ENCODE measurements around the gene ASGR1.
"Not testable (repeated sequence)": the region's sequence is repeated elsewhere in the genome, so short reads cannot be mapped to it uniquely, and the experiment has no call there.

ASGR1 gene

DNA sequence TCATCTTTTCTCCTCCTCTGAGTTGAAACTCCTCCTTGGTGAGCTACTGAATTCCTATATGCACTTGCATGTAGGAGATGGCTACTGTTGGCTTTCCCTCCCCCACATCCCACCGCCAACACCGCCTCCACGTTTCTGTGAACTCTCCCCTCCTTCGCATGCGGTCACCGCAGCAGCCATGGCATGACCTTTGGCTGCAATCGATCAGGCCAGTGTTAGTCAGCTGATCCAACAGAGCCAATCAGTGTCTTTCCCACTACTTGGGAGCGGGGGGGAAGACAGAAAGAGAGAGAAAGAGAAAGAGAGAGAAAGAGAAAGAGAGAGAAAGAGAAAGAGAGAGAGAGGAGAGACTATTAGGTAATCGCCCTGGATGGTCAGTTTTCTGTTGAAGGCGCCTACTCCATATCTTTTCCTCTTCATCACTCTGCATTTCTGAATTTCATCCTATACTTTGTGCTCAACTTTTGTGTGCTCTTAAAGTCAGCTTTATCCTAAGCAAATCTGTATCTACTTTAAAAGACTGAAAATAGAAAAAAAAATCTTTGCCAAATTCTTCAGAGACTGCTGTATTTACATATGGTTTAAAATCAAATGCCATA, 22.7 kb downstream of the ASGR1 start:
- no peak for DNase-seq

- no peak for DNase-seq
Observed at GRCh38 chr17:7147772-7148171, 31.4 kb downstream of the ASGR1 start.

DNA sequence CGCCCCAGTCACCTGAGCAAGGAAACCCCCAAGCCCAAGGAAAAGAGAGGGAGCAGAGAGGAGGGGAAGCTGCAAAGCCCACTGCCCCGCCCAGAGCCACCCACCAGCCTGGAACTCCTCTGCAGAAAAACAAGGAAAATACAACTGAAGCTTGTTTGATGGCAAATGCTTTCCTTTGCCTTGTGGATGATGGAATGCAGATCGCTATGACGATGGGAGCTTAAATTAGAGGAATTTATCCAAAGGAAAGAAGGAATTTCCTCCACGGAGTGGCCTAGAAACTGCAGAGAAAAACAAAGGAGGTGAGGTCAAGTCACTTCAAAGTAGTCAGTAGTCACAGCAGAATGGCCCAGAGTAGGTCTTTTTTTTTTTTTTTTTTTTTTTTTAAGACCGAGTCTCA, 33.1 kb downstream of the ASGR1 start:
- DNase-seq = no peak

- no peak for DNase-seq
Observed at GRCh38 chr17:7144213-7144612, 35.0 kb downstream of the ASGR1 start.

DNA sequence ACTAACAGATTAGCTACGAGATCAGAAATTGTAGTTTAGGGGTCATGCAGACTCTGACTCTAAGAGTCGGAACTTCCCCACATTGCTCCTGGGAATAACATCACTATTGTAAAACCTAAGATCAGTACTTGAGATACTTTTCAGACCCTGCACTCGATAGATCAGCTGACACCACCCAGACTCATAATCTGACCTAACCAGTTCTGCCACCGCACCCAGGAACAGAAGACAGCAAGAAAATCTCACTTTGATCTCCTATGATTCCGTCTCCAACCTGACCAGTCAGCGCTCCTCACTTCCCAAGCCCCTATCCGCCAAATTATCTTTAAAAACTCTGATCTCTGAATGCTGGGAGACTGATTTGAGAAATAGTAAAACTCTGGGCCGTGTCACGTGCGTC, 37.3 kb downstream of the ASGR1 start:
- no peak for DNase-seq

GRCh38 chr17:7139400-7139799, 39.8 kb downstream of the ASGR1 start:
- no peak for DNase-seq

GRCh38 chr17:7138800-7139381, 40.3 kb downstream of the ASGR1 start:
- no peak for DNase-seq

GRCh38 chr17:7137171-7137943, 41.8 kb downstream of the ASGR1 start:
- no peak for DNase-seq

- peak; percentile 34 for DNase-seq
Observed at GRCh38 chr17:7136266-7136877, 42.8 kb downstream of the ASGR1 start.

- no peak for DNase-seq
Observed at GRCh38 chr17:7133916-7134315, 45.3 kb downstream of the ASGR1 start.

GRCh38 chr17:7133424-7133823, 45.7 kb downstream of the ASGR1 start:
- no peak for DNase-seq

GRCh38 chr17:7132511-7133094, 46.6 kb downstream of the ASGR1 start:
- DNase-seq = no peak

GRCh38 chr17:7131423-7131791, 47.8 kb downstream of the ASGR1 start:
- no peak for DNase-seq

GRCh38 chr17:7130621-7131422, 48.3 kb downstream of the ASGR1 start:
- no peak for DNase-seq

DNA sequence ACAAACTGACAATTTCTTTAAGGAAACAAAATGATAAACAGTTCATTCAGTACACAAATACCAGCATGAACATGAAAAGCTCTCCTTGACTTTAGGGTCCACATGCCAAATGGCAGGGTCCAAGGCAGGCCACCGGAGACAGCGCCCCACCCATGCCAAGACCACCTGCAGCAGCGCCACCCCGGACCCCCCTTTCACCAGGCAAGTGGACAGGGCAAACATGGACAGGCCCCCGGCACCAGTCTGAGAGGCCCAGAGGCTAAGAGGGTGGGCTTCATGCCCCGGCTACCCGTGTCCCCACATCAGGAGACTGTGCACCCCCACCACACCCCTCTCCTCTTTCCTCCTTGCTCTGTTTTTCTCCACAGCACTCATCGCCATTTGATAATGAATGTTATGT, 49.9 kb downstream of the ASGR1 start:
- no peak for DNase-seq

DNA sequence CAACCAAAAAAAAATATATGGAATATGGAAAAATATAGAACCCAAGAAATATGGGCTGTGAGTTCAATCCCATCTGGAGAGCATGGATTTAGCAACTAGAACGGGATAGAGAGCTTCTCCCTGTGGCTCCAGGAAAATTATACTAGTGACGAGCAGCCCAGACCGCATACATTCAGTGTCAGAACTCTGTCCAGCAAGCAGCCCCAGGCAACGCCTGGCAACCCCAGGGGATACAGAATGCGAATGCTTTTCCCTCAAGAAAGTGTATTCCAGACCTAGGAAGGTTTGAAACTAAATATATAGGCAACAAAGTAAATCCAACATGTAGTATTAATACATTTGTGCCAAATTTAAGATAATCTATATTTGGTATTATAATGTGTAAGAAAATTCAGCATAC, 51.0 kb downstream of the ASGR1 start:
- no peak for DNase-seq

- DNase-seq = not testable (repeated sequence)
Observed at GRCh38 chr17:7127501-7127900, 51.7 kb downstream of the ASGR1 start.

DNA sequence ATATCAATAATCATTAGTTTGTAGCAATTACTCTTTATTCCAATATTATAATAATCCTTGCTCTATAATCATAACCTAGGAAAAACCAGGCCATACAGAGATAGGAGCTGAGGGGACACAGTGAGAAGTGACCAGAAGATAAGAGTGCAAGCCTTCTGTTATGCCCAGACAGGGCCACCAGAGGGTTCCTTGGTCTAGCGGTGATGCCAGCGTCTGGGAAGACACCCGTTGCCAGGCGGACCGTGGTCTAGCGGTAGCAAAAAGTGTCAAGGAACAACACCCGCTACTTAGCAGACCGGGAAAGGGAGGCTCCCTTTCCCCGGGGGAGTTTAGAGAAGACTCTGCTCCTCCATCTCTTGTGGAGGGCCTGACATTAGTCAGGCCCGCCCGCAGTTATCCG, 52.8 kb downstream of the ASGR1 start:
- DNase-seq = not testable (repeated sequence)

- no peak for DNase-seq
Observed at GRCh38 chr17:7124923-7125322, 54.2 kb downstream of the ASGR1 start.

GRCh38 chr17:7123844-7124243, 55.3 kb downstream of the ASGR1 start:
- DNase-seq = no peak

Data from HCEC 1CT (cell line).